GM10266 (cell line): ENCODE results near the gene SH3RF3.

Experiments used
- DNase-seq: peaks from one replicate; pipeline ENCODE4 v3.0.0; 2012; ENCODE audit errors: extremely low spot score
- CTCF ChIP-seq: IDR thresholded peaks from 2 replicates; pipeline ENCODE4 v1.5.1; 2012; ENCODE audit warnings: mild to moderate bottlenecking, low read depth; ENCODE audit not compliant: control insufficient read depth, insufficient read depth; ENCODE audit errors: missing control alignments

Gene SH3RF3

GRCh38 chr2:109368798-109369197 is 239.8 kb downstream of the SH3RF3 start:
- no peak for TF ChIP-seq CTCF
- no peak for DNase-seq

GRCh38 chr2:109369671-109370191 is 240.7 kb downstream of the SH3RF3 start:
- DNase-seq = no peak
- TF ChIP-seq CTCF = no peak

- no peak for TF ChIP-seq CTCF
- no peak for DNase-seq
Observed at GRCh38 chr2:109370399-109371035, 241.5 kb downstream of the SH3RF3 start.

- TF ChIP-seq CTCF = no peak
- no peak for DNase-seq
Observed at GRCh38 chr2:109371481-109372170, 242.6 kb downstream of the SH3RF3 start.

- no peak for DNase-seq
- TF ChIP-seq CTCF = no peak
Observed at GRCh38 chr2:109372171-109372568, 243.2 kb downstream of the SH3RF3 start.

GRCh38 chr2:109372614-109373013 is 243.6 kb downstream of the SH3RF3 start:
- no peak for TF ChIP-seq CTCF
- DNase-seq = no peak
